LNCAP (cell line): ENCODE results near the gene NR6A1.

ENCODE experiments used
- CTCF ChIP-seq: fragments of 450-650 bp; IDR thresholded peaks from 2 replicates; pipeline ENCODE4 v1.5.1; 2017; ENCODE audit warnings: mild to moderate bottlenecking

NR6A1 gene

GRCh38 chr9:124599121-124599795, 171.9 kb downstream of the NR6A1 start:
- no peak for TF ChIP-seq CTCF

- TF ChIP-seq CTCF: no peak
Observed at GRCh38 chr9:124598048-124598447, 173.1 kb downstream of the NR6A1 start.

- TF ChIP-seq CTCF: no peak
Observed at GRCh38 chr9:124596172-124596839, 174.8 kb downstream of the NR6A1 start.

GRCh38 chr9:124595743-124596142, 175.4 kb downstream of the NR6A1 start:
- no peak for TF ChIP-seq CTCF

GRCh38 chr9:124594673-124595072, 176.4 kb downstream of the NR6A1 start:
- TF ChIP-seq CTCF: no peak

GRCh38 chr9:124594225-124594624, 176.9 kb downstream of the NR6A1 start:
- TF ChIP-seq CTCF: no peak

GRCh38 chr9:124593651-124594058, 177.5 kb downstream of the NR6A1 start:
- no peak for TF ChIP-seq CTCF
